MM.1S (cell line): ENCODE data around the gene ALDOB.

Experiments
- DNase-seq: peaks from one replicate; pipeline ENCODE4 v3.0.0-alpha.2; 2015
- H2AFZ ChIP-seq: fragments of 300-600 bp; sonication (generic); 2 replicates; pipeline ENCODE4 v1.6.0; 2016; ENCODE audit warnings: antibody characterized with exemption, low read length
- H3F3A ChIP-seq: fragments of 300-600 bp; sonication (generic); 2 replicates; pipeline ENCODE4 v1.6.1; 2016; ENCODE audit warnings: mild to moderate bottlenecking, antibody characterized with exemption, low read length, moderate library complexity, mixed read lengths; ENCODE audit not compliant: insufficient read depth
- H3K27ac ChIP-seq: fragments of 300-600 bp; sonication (generic); 2 replicates; pipeline ENCODE4 v1.5.1; 2016; ENCODE audit warnings: mild to moderate bottlenecking, low read length
- H3K27me3 ChIP-seq: fragments of 300-600 bp; sonication (generic); replicated peaks from 2 replicates; pipeline ENCODE4 v1.6.0; 2016; ENCODE audit warnings: low read length; ENCODE audit not compliant: insufficient read depth
- H3K36me3 ChIP-seq: fragments of 300-600 bp; sonication (generic); replicated peaks from 2 replicates; pipeline ENCODE4 v1.6.1; 2016; ENCODE audit warnings: mild to moderate bottlenecking, low read length, mixed read lengths; ENCODE audit not compliant: insufficient read depth
- H3K4me1 ChIP-seq: fragments of 300-600 bp; sonication (generic); 2 replicates; pipeline ENCODE4 v1.6.1; 2016; ENCODE audit warnings: low read length, mixed read lengths
- H3K4me2 ChIP-seq: fragments of 300-600 bp; sonication (generic); 2 replicates; pipeline ENCODE4 v1.6.0; 2016; ENCODE audit warnings: low read depth, low read length
- H3K4me3 ChIP-seq: fragments of 300-600 bp; sonication (generic); 2 replicates; pipeline ENCODE4 v1.5.1; 2016; ENCODE audit warnings: low read length, mixed read lengths
- H3K79me2 ChIP-seq: fragments of 300-600 bp; sonication (generic); 2 replicates; pipeline ENCODE4 v1.6.1; 2016; ENCODE audit warnings: mixed run types, low read length, mixed read lengths
- H3K9ac ChIP-seq: fragments of 300-600 bp; sonication (generic); 2 replicates; pipeline ENCODE4 v1.6.1; 2016; ENCODE audit warnings: low read length, mixed read lengths
- H3K9me2 ChIP-seq: fragments of 300-600 bp; sonication (generic); replicated peaks from 2 replicates; pipeline ENCODE4 v1.6.1; 2016; ENCODE audit warnings: mild to moderate bottlenecking, low read length, mixed read lengths; ENCODE audit not compliant: insufficient read depth
- H3K9me3 ChIP-seq: fragments of 300-600 bp; sonication (generic); replicated peaks from 2 replicates; pipeline ENCODE4 v1.6.1; 2016; ENCODE audit warnings: mild to moderate bottlenecking, low read length, mixed read lengths; ENCODE audit not compliant: insufficient read depth
- H4K20me1 ChIP-seq: fragments of 300-600 bp; sonication (generic); 2 replicates; pipeline ENCODE4 v1.6.1; 2016; ENCODE audit warnings: mild to moderate bottlenecking, low read length, moderate library complexity, mixed read lengths; ENCODE audit not compliant: insufficient read depth
- CTCF ChIP-seq: fragments of 300-600 bp; sonication (generic); IDR thresholded peaks from 2 replicates; pipeline ENCODE4 v1.5.1; 2016; ENCODE audit warnings: antibody characterized with exemption, low read length, mixed read lengths
- EZH2 ChIP-seq: fragments of 300-600 bp; sonication (generic); optimal IDR thresholded peaks from 2 replicates; pipeline ENCODE3; 2017; ENCODE audit warnings: low read depth, mild to moderate bottlenecking, antibody characterized with exemption, low read length, mixed read lengths
- EZH2phosphoT487 ChIP-seq: fragments of 300-600 bp; sonication (generic); IDR thresholded peaks from 2 replicates; pipeline ENCODE4 v1.6.1; 2018; ENCODE audit warnings: antibody characterized with exemption, low read length

ALDOB gene

GRCh38 chr9:101427358-101427757 is 8.2 kb downstream of the ALDOB start:
- H3K4me1 ChIP-seq, result peaks cover 72% of the 10 kb centered on the region
- peaks cover 7% of the 10 kb centered on the region; the same call in 1 of the 2 replicates for H3K79me2 ChIP-seq
- H3K27ac ChIP-seq, result peak overlapping the region; percentile 96
- no peaks in the 10 kb centered on the region for H3K9me3 ChIP-seq
- H4K20me1 ChIP-seq, result no peaks in the 10 kb centered on the region
- no peaks in the 10 kb centered on the region for H3K27me3 ChIP-seq
- no peak overlapping the region for H3K4me3 ChIP-seq
- peak; percentile 16 for DNase-seq
- TF ChIP-seq CTCF (no peak), EZH2 (no peak), EZH2phosphoT487 (no peak)
- H3K9me2 ChIP-seq, result no peaks in the 10 kb centered on the region
- no peaks in the 10 kb centered on the region for H3K36me3 ChIP-seq
- 0 out of 2 replicates have a peak overlapping the region, but pooled peaks have one; percentile 2 for H2AFZ ChIP-seq
- peak overlapping the region; percentile 47; the same call in 1 of the 2 replicates for H3K9ac ChIP-seq
- H3F3A ChIP-seq, result peaks cover 41% of the 10 kb centered on the region
- H3K4me2 ChIP-seq, result peak overlapping the region; percentile 44

- H3K4me3 ChIP-seq, result no peak overlapping the region
- H3K9ac ChIP-seq, result no peak overlapping the region
- no peaks in the 10 kb centered on the region for H4K20me1 ChIP-seq
- H3K27me3 ChIP-seq, result no peaks in the 10 kb centered on the region
- H3K4me1 ChIP-seq, result peaks cover 19% of the 10 kb centered on the region
- H3K4me2 ChIP-seq, result no peak overlapping the region
- no peaks in the 10 kb centered on the region for H3K9me3 ChIP-seq
- no peak for DNase-seq
- H3K79me2 ChIP-seq, result no peaks in the 10 kb centered on the region
- TF ChIP-seq EZH2 (no peak), EZH2phosphoT487 (no peak), CTCF (no peak)
- H3F3A ChIP-seq, result peaks cover 9% of the 10 kb centered on the region
- no peaks in the 10 kb centered on the region for H3K36me3 ChIP-seq
- H2AFZ ChIP-seq, result no peak overlapping the region
- no peak overlapping the region for H3K27ac ChIP-seq
- no peaks in the 10 kb centered on the region for H3K9me2 ChIP-seq
These were observed 13.9 kb downstream of the ALDOB start for GRCh38 chr9:101421653-101422065.

DNA sequence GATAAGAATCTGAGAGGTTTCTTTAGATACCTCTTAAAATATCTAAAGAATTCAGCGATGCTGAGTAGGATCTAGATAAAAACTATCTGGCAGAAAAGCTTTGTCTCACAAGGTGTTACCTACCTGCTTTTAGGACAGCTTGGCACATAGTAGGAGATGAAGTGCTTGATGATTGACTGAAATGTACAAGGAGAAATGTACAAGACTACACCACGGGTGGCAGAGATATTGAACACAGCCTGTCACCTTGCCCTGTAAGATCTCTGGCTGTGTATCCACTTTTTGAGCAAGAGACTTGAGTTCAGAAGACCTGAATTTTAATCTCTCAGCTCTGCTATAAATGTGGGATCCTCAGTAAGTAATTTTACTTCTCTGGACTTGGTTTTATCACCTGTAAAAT is 15.7 kb downstream of the ALDOB start:
- no peaks in the 10 kb centered on the region for H4K20me1 ChIP-seq
- H3K9ac ChIP-seq, result no peak overlapping the region
- no peaks in the 10 kb centered on the region for H3K9me2 ChIP-seq
- no peak overlapping the region for H3K27ac ChIP-seq
- no peak for TF ChIP-seq EZH2
- H3K4me2 ChIP-seq, result no peak overlapping the region
- no peak overlapping the region for H3K4me3 ChIP-seq
- no peaks in the 10 kb centered on the region for H3K9me3 ChIP-seq
- H2AFZ ChIP-seq, result no peak overlapping the region
- H3F3A ChIP-seq, result no peaks in the 10 kb centered on the region
- H3K4me1 ChIP-seq, result peaks cover 1% of the 10 kb centered on the region
- DNase-seq, result no peak
- no peaks in the 10 kb centered on the region for H3K36me3 ChIP-seq
- H3K79me2 ChIP-seq, result no peaks in the 10 kb centered on the region
- H3K27me3 ChIP-seq, result no peaks in the 10 kb centered on the region

GRCh38 chr9:101418518-101419430 is 16.8 kb downstream of the ALDOB start:
- H3K36me3 ChIP-seq, result no peaks in the 10 kb centered on the region
- H3K79me2 ChIP-seq, result no peaks in the 10 kb centered on the region
- H3F3A ChIP-seq, result no peaks in the 10 kb centered on the region
- no peaks in the 10 kb centered on the region for H3K9me3 ChIP-seq
- H3K4me3 ChIP-seq, result no peak overlapping the region
- no peak for TF ChIP-seq EZH2phosphoT487
- TF ChIP-seq EZH2, result no peak
- TF ChIP-seq CTCF, result no peak
- no peaks in the 10 kb centered on the region for H3K4me1 ChIP-seq
- no peak overlapping the region for H3K27ac ChIP-seq
- DNase-seq, result no peak
- no peak overlapping the region for H3K4me2 ChIP-seq
- H2AFZ ChIP-seq, result no peak overlapping the region
- H3K9ac ChIP-seq, result no peak overlapping the region
- no peaks in the 10 kb centered on the region for H4K20me1 ChIP-seq
- H3K9me2 ChIP-seq, result no peaks in the 10 kb centered on the region
- no peaks in the 10 kb centered on the region for H3K27me3 ChIP-seq
